ENCODE results near the gene MYL7. TPM values are rescaled to one million over a fixed set of nuclear protein-coding genes. Genes with fewer than 3 reads are reported as not detected.

The MYL7 gene
- total and polyA plus RNA-seq, 10 donors, result 0.22 to 1.6 TPM; not detected in 8

- Histone ChIP-seq H3K4me3 (peak overlapping the region; percentile 28 to 71 (median 47)), H3K27ac (peak overlapping the region in 3 of 8 donors; percentile 7 to 38 (median 12)), H3K4me1 (peaks cover 5 to 33% (median 21%) of the 10 kb centered on the region in 6 donors), H3K36me3 (no peaks in the 10 kb centered on the region), H3K27me3 (replicated peaks in 1 of 7) (peaks cover 0 to 28% (median 7%) of the 10 kb centered on the region in 7 donors), H3K9me3 (no peaks in the 10 kb centered on the region)
- 10 to 39% (median 21%) methylated on average over 46 to 65 of the region's 65 CpGs for WGBS, 5 donors
- no peak for TF ChIP-seq CTCF (IDR thresholded peaks at IDR 0.05 in 8 of 11, conservative IDR thresholded peaks at IDR 0.05 in 3 of 11)
- peak in 1 of 3 donors; percentile 44 for TF ChIP-seq POLR2AphosphoS5 (IDR thresholded peaks at IDR 0.05)
- intact Hi-C loops (cut with DNase I; ENCODE audit: low total_unique reads), result no loop called here
- DNase-seq, result peak; percentile 88
These were observed 5.1 kb upstream of the MYL7 start for GRCh38 chr7:44145969-44146911.

GRCh38 chr7:44145479-44145968 lies 4.4 kb upstream of the MYL7 start:
- Histone ChIP-seq H3K4me1 (peaks cover 5 to 28% (median 20%) of the 10 kb centered on the region in 6 donors), H3K9me3 (no peaks in the 10 kb centered on the region), H3K36me3 (no peaks in the 10 kb centered on the region), H3K27ac (peak overlapping the region in 1 of 8 donors; percentile 7), H3K4me3 (peak overlapping the region; percentile 28 to 71 (median 47)), H3K27me3 (replicated peaks in 1 of 7) (peaks cover 0 to 28% (median 7%) of the 10 kb centered on the region in 7 donors)
- TF ChIP-seq POLR2AphosphoS5 (IDR thresholded peaks at IDR 0.05) (peak in 2 of 3 donors; percentile 32 to 64), POLR2A (IDR thresholded peaks at IDR 0.05) (no peak)
- 9 to 16% (median 12%) methylated on average over 16 to 53 of the region's 53 CpGs for WGBS, 5 donors
- no peak for DNase-seq
- intact Hi-C loops (cut with DNase I; ENCODE audit: low total_unique reads), result no loop called here

GRCh38 chr7:44144968-44145478 lies 3.9 kb upstream of the MYL7 start:
- intact Hi-C loops (cut with DNase I; ENCODE audit: low total_unique reads), result no loop called here
- 58 to 71% (median 70%) methylated on average over 14 to 31 of the region's 31 CpGs for WGBS, 5 donors
- Histone ChIP-seq H3K27me3 (replicated peaks in 1 of 7) (peaks cover 0 to 28% (median 7%) of the 10 kb centered on the region in 7 donors), H3K4me1 (peaks cover 5 to 24% (median 18%) of the 10 kb centered on the region in 6 donors), H3K9me3 (no peaks in the 10 kb centered on the region), H3K27ac (no peak overlapping the region), H3K36me3 (no peaks in the 10 kb centered on the region), H3K4me3 (peak overlapping the region in 7 of 8 donors; percentile 28 to 71 (median 49))
- TF ChIP-seq POLR2A (IDR thresholded peaks at IDR 0.05) (no peak), CTCF (IDR thresholded peaks at IDR 0.05 in 8 of 11, conservative IDR thresholded peaks at IDR 0.05 in 3 of 11) (no peak), POLR2AphosphoS5 (IDR thresholded peaks at IDR 0.05) (no peak)
- no peak for DNase-seq

- peak; percentile 18 for DNase-seq
- H3K27me3 ChIP-seq (replicated peaks in 1 of 7), result peaks cover 0 to 28% (median 7%) of the 10 kb centered on the region in 7 donors
- TF ChIP-seq CTCF (IDR thresholded peaks at IDR 0.05 in 8 of 11, conservative IDR thresholded peaks at IDR 0.05 in 3 of 11) (no peak), POLR2AphosphoS5 (IDR thresholded peaks at IDR 0.05) (no peak), POLR2A (IDR thresholded peaks at IDR 0.05) (no peak)
- H3K4me3 ChIP-seq, result no peak overlapping the region
- H3K9me3 ChIP-seq, result no peaks in the 10 kb centered on the region
- peaks cover 5 to 21% (median 16%) of the 10 kb centered on the region in 6 donors for H3K4me1 ChIP-seq
- no peaks in the 10 kb centered on the region for H3K36me3 ChIP-seq
- no peak overlapping the region for H3K27ac ChIP-seq
- intact Hi-C loops (cut with DNase I; ENCODE audit: low total_unique reads), result no loop called here
- 90 to 100% (median 94%) methylated on average over 5 to 6 of the region's 6 CpGs for WGBS, 5 donors
These were observed 3.4 kb upstream of the MYL7 start for GRCh38 chr7:44144426-44144967.

Data from spleen (tissue), 11 donors.